ENCODE measurements around the gene RIMS3. TPM values are rescaled to one million over a fixed set of nuclear protein-coding genes. Genes with fewer than 3 reads are reported as not detected.

Gene RIMS3
- total RNA-seq, 6 experiments from 2014 or later = 0.05 to 0.14 (median 0.09) TPM; not detected in 3

GRCh38 chr1:40626383-40626770 is 39.1 kb downstream of the RIMS3 start:
- Mint-ChIP-seq H3K9me3 (no peaks in the 10 kb centered on the region), H3K27me3 (ENCODE audit: insufficient read depth) (peaks cover 29% of the 10 kb centered on the region), H3K27ac (no peak overlapping the region), H3K4me3 (no peak overlapping the region), H3K36me3 (ENCODE audit: low read depth) (no peaks in the 10 kb centered on the region), H3K4me1 (ENCODE audit: low read depth) (peaks cover 14% of the 10 kb centered on the region)
- TF ChIP-seq CTCF (IDR thresholded peaks at IDR 0.05) = no peak
- no peak for DNase-seq

- Mint-ChIP-seq H3K36me3 (ENCODE audit: low read depth) (no peaks in the 10 kb centered on the region), H3K4me3 (no peak overlapping the region)
- no peak for TF ChIP-seq CTCF (IDR thresholded peaks at IDR 0.05)
Measured at GRCh38 chr1:40625476-40626382, 39.8 kb downstream of the RIMS3 start.

GRCh38 chr1:40625076-40625475 is 40.4 kb downstream of the RIMS3 start:
- H3K27me3 Mint-ChIP-seq (ENCODE audit: insufficient read depth) = peaks cover 38% of the 10 kb centered on the region
- peaks cover 6% of the 10 kb centered on the region; the same call in 1 of the 2 replicates for H3K9me3 Mint-ChIP-seq
- H3K4me3 Mint-ChIP-seq = no peak overlapping the region
- H3K4me1 Mint-ChIP-seq (ENCODE audit: low read depth) = peaks cover 14% of the 10 kb centered on the region
- H3K36me3 Mint-ChIP-seq (ENCODE audit: low read depth) = no peaks in the 10 kb centered on the region
- DNase-seq = peak; percentile 16
- peak; percentile 60 for TF ChIP-seq CTCF (IDR thresholded peaks at IDR 0.05)
- H3K27ac Mint-ChIP-seq = no peak overlapping the region

More at GRCh38 chr1:40625476-40626382, 39.8 kb downstream of the RIMS3 start:
- Mint-ChIP-seq H3K9me3 (no peaks in the 10 kb centered on the region; the same call in 1 of the 2 replicates), H3K4me1 (ENCODE audit: low read depth) (peaks cover 14% of the 10 kb centered on the region), H3K27me3 (ENCODE audit: insufficient read depth) (peaks cover 35% of the 10 kb centered on the region), H3K27ac (no peak overlapping the region)
- DNase-seq = no peak

- Mint-ChIP-seq H3K27ac (no peak overlapping the region), H3K4me1 (ENCODE audit: low read depth) (peaks cover 14% of the 10 kb centered on the region), H3K36me3 (ENCODE audit: low read depth) (no peaks in the 10 kb centered on the region), H3K4me3 (no peak overlapping the region), H3K27me3 (ENCODE audit: insufficient read depth) (peaks cover 30% of the 10 kb centered on the region), H3K9me3 (peaks cover 19% of the 10 kb centered on the region; the same call in 1 of the 2 replicates)
- TF ChIP-seq CTCF (IDR thresholded peaks at IDR 0.05) = no peak
- no peak for DNase-seq
Measured at GRCh38 chr1:40622936-40623629, 42.4 kb downstream of the RIMS3 start.

- Mint-ChIP-seq H3K9me3 (peaks cover 19% of the 10 kb centered on the region; the same call in 1 of the 2 replicates), H3K27me3 (ENCODE audit: insufficient read depth) (peaks cover 30% of the 10 kb centered on the region), H3K27ac (no peak overlapping the region), H3K36me3 (ENCODE audit: low read depth) (no peaks in the 10 kb centered on the region), H3K4me3 (no peak overlapping the region), H3K4me1 (ENCODE audit: low read depth) (peaks cover 14% of the 10 kb centered on the region)
- no peak for DNase-seq
- no peak for TF ChIP-seq CTCF (IDR thresholded peaks at IDR 0.05)
Measured at GRCh38 chr1:40621821-40622450, 43.5 kb downstream of the RIMS3 start.
